ENCODE results near the gene PLD4.
"Not testable (repeated sequence)": the region's sequence is repeated elsewhere in the genome, so short reads cannot be mapped to it uniquely, and the experiment has no call there.

The PLD4 gene

GRCh38 chr14:104900639-104901512, 23.8 kb upstream of the PLD4 start:
- DNase-seq = no peak

DNA sequence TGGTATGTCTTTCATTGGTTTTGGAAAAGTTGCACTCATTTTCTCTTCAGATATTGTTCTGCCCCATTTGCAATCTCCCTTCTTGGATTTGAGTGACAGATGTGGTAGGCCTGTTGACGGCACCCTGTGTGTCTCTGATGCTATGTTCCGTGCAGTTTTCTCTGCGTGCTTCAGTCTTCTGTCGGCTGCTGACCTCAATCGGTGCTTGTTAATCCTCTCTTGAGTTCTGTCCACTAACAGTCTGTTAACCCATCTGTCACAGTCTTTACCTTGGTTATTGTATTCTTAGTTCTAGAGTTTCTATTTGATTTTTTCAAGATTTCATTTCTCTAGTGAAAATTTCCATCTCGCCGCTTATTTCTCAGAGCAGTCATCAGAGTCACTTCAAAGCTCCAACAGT, 20.7 kb upstream of the PLD4 start:
- DNase-seq = no peak

GRCh38 chr14:104904650-104905578, 19.8 kb upstream of the PLD4 start:
- not testable (repeated sequence) for DNase-seq

DNA sequence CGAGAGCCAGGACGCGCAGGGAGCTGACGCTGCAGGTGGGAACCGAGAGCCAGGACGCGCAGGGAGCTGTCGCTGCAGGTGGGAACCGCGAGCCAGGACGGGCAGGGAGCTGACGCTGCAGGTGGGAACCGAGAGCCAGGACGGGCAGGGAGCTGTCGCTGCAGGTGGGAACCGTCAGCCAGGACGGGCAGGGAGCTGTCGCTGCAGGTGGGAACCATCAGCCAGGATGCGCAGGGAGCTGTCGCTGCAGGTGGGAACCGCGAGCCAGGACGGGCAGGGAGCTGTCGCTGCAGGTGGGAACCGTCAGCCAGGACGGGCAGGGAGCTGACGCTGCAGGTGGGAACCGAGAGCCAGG, 19.1 kb upstream of the PLD4 start:
- not testable (repeated sequence) for DNase-seq

DNA sequence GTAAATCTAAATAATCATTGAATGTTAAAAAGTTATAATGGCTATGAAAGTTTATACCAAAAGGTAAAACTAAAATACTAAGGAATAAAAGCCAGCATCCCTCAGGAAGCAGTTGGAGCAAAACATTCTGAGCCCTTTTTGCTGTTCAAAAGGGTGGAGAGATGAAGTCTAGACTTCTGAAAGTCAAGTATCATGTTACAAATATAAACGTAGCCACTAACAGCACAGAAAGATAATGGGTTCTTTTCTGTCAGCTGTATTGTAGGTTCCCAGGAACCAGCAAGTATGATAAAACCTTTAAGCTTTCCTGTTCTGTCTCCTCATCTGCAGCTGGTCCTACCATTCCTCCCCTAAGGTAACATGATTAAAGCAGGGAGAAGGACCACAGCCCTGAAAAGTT, 16.4 kb upstream of the PLD4 start:
- DNase-seq = no peak

DNA sequence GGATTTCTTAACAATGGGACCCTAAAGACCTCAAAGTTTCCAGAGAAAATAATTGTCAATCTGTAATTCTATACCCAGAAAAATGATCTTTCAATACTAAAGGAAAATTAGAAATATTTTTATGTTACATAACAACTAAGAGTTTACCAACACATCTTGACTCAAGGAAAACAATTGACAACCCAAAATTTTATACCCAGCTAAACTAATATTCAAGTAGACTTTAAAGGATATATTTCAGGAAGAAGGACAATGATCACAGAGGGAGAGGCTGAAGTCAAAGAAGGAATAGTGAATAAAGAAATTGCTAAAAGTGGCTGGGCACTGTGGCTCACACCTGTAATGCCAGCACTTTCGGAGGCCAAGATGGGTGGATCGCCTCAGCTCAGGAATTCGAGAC, 12.6 kb upstream of the PLD4 start:
- no peak for DNase-seq

- DNase-seq = no peak
Measured at GRCh38 chr14:104913435-104913834, 11.2 kb upstream of the PLD4 start.

GRCh38 chr14:104917116-104917515, 7.6 kb upstream of the PLD4 start:
- no peak for DNase-seq

- DNase-seq = no peak
Measured at GRCh38 chr14:104917993-104918392, 6.7 kb upstream of the PLD4 start.

DNA sequence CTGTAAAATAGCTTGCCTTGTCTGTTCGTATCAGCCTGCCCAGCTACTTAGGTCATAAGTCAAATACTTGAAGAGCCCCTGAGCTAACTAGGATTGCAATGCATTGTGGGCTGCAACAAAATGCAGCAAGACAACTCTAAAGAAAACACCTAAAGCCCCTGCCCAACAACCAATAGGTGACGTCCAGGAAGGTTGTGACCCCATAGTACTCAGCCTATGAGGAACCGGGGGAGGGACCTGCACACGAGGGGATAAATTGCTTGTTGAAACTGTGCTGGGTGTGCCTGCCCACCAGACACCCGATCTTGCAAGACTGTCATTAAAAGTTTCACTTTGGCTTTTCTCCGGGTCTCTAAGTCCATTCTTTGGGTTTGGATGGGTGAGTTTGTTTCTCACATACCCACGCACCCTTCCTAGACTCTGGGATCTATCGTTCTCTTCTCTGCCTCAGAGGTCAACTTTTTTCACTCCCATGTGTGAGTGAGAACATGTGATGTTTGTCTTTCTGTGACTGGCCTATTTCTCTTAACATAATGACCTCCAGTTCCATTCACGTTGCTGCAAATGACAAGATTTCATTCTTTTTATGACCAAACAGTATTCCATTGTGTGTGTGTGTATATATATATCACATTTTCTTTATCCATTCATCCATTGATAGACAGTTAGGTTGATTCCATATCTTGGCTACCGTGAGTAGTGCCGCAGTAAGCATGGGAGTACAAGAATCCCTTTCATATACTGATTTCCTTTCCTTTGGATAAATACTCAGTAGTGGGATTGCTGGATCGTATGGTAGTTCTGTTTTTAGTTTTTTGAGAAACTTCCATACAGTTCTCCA, 5.3 kb upstream of the PLD4 start:
- not testable (repeated sequence) for DNase-seq

GRCh38 chr14:104919993-104920315, 4.7 kb upstream of the PLD4 start:
- no peak for DNase-seq

GRCh38 chr14:104923640-104924420, 849 bp upstream of the PLD4 start:
- no peak for DNase-seq

DNA sequence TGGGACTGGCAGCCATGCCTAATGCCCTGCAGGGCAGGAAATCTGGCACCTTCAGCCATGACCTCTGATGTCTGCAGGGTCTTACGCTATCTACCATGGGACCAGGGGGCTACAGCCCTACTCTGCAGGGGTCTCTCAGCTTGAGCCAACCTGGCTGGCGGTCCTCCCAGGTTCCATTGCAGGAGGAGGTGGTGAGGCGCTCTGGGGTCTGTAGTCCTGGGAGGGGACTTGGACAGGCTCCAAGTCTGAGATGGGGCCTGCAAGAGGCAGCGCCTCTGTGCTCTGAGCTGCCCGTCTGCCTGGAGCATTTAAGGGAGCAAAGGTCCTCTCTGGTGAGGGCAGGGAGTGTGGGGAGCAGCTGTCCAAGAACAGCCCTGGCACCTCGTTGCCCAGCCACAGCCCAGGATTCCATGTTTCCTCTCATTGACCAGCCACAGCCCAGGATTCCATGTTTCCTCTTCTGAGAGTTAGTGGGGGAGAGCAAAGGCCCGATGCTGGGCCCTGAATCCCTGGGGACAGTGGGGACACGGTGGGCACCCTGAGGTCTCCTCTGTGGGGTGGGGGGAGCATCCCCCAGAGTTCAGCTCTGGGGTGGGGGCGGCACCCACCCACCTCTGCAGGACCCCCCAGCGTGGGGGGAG, 655 bp downstream of the PLD4 start:
- no peak for DNase-seq

GRCh38 chr14:104925855-104926609, 1.4 kb downstream of the PLD4 start:
- no peak for DNase-seq

DNA sequence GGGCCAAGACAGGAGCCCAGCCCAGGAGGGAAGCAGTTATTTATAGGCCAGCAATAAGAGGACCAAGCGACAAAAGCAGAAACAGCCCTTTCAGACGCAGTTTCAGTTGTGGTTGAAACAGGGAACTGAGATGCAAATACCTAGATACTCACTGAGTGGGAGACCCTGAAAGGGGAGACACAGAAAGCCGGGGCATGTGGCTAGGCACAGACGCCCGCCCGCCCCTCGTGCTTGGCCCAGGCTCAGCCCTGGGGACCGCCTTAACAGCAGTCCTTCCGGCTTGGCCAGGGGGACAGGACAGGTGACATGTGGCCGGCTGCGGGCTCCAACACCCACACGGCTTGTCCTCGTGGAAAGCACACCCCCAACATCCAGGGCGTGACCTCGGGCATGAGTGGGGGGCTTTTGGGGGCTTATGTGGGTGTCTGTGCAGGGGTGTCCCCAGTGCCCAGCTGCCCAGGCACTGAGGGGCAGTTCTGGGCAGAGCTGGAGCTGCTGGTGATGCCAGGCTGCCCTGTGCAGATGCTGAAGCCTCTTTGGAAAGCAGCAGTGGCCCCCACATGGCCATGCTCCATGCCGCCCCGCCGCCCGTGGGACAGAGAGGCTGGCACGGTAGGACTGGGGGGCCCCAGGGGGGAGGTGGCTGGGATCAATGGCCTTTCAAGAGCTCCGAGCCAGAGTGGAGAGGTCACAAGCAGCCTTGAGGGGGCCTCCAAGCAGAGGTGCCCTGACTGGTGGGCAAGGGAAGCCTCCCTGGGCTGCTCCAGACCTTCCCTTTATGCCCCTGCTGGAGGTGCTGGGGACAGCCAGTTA, 2.1 kb downstream of the PLD4 start:
- no peak for DNase-seq

GRCh38 chr14:104927432-104927816, 2.7 kb downstream of the PLD4 start:
- DNase-seq = no peak

GRCh38 chr14:104927901-104928300, 3.2 kb downstream of the PLD4 start:
- no peak for DNase-seq

GRCh38 chr14:104928391-104929133, 3.9 kb downstream of the PLD4 start:
- DNase-seq = no peak

Data from fibroblast of skin of abdomen (primary cell).